ENCODE measurements around the gene HARBI1. TPM values are rescaled to one million over a fixed set of nuclear protein-coding genes. Genes with fewer than 3 reads are reported as not detected.

The HARBI1 gene
- total RNA-seq, 4 donors from 2014 or later: 2.5 to 7.5 (median 3.6) TPM

- TF ChIP-seq CTCF (IDR thresholded peaks at IDR 0.05; ENCODE audit: low read depth): no peak
These were observed 16.5 kb upstream of the HARBI1 start for GRCh38 chr11:46633291-46634217.

GRCh38 chr11:46632502-46632901, 15.5 kb upstream of the HARBI1 start:
- TF ChIP-seq CTCF (IDR thresholded peaks at IDR 0.05; ENCODE audit: low read depth): no peak

- TF ChIP-seq CTCF (IDR thresholded peaks at IDR 0.05; ENCODE audit: low read depth): no peak
These were observed 14.6 kb upstream of the HARBI1 start for GRCh38 chr11:46631676-46632075.

GRCh38 chr11:46630237-46630636, 13.2 kb upstream of the HARBI1 start:
- TF ChIP-seq CTCF (IDR thresholded peaks at IDR 0.05; ENCODE audit: low read depth): no peak

GRCh38 chr11:46628961-46629360, 11.9 kb upstream of the HARBI1 start:
- TF ChIP-seq CTCF (IDR thresholded peaks at IDR 0.05; ENCODE audit: low read depth): no peak

- no peak for TF ChIP-seq CTCF (IDR thresholded peaks at IDR 0.05; ENCODE audit: low read depth)
These were observed 8.4 kb upstream of the HARBI1 start for GRCh38 chr11:46625406-46625805.

- no peak for TF ChIP-seq CTCF (IDR thresholded peaks at IDR 0.05; ENCODE audit: low read depth)
These were observed 1.8 kb upstream of the HARBI1 start for GRCh38 chr11:46618837-46619236.
